ENCODE measurements around the gene HUNK. TPM values are rescaled to one million over a fixed set of nuclear protein-coding genes. Genes with fewer than 3 reads are reported as not detected.

Gene HUNK
- total RNA-seq (2014; rRNA removed; shearing (Covaris generic)) = not detected in 2 replicates

GRCh38 chr21:31872452-31873274, at the start of gene HUNK:
Gene HUNK (plus strand): TSS chr21:31873020. CDS start chr21:31873675, 655 bp downstream.

Other genes starting within 250 kb of the HUNK start
- gene SOD1, start 213.3 kb upstream of the HUNK start, total RNA-seq (2014; rRNA removed; shearing (Covaris generic)) = 197 and 224 TPM in 2 replicates
- gene SCAF4, start 140.9 kb upstream of the HUNK start, total RNA-seq (2014; rRNA removed; shearing (Covaris generic)) = 8.8 and 10.7 TPM in 2 replicates